Heart left ventricle (tissue), 13 donors: ENCODE measurements around the gene GRIP2.

ENCODE experiments used
- CTCF ChIP-seq, 12 donors: fragments of 200-600 bp; sonication (generic) in 4 of 12; IDR thresholded peaks; one replicate each; pipeline versions ENCODE4 v1.5.0 to v1.8.0; 2018 to 2022; ENCODE audit warnings: antibody characterized with exemption in 12 of 12, mild to moderate bottlenecking in 5 of 12
- POLR2A ChIP-seq, 2 donors: fragments of 450-650 bp; IDR thresholded peaks; one replicate each; pipeline ENCODE4 v1.6.1; 2017; ENCODE audit warnings: antibody characterized with exemption in 2 of 2, mild to moderate bottlenecking in 2 of 2, moderate library complexity in 2 of 2
- donor health status: ischemic (EF 13 %, LVEDD 7.1; RV severe dilation, severe dysfunction).
- donor health status: DM: no; HTN: yes; CAD: no.
- donor health status: DM: no; HTN: no; CAD: no.
- donor health status: ischemic (EF 25% LVEDD 6.9; RV normal size, moderate dysfunction).
- donor health status: ischemic (EF 25% LVEDD 5.7; RV mildly dilated, moderate dysfunction).
- donor health status: ischemic (EF 35%, LVEDD 5.7; RV mildly dilated, moderate dysfunction).
- donor health status: nonischemic (EF 11% LVEDD 7.7; RV severe dilation, severe dysfunction).
- donor health status: DM: yes; HTN: yes; CAD: no.
- donor health status: PGD.
- donor health status: ischemic (EF 29% LVEDD 5.4; RV normal size, mild dysfunction).
- donor health status: nonischemic (EF 23%, LVEDD 6.1; RV moderate dilation, normal function).

GRCh38 chr3:14546041-14546440, 5.9 kb upstream of the GRIP2 start:
- no peak for TF ChIP-seq CTCF (IDR thresholded peaks at IDR 0.05)
- TF ChIP-seq POLR2A (IDR thresholded peaks at IDR 0.05), result no peak
